ENCODE measurements around the gene ARID3B. TPM values are rescaled to one million over a fixed set of nuclear protein-coding genes. Genes with fewer than 3 reads are reported as not detected.

ARID3B gene
- total RNA-seq, 4 donors from 2014 or later = 3.6 to 6.8 (median 6.7) TPM

GRCh38 chr15:74620636-74621545, 79.9 kb downstream of the ARID3B start:
- 71% methylated on average over 8 of the region's 23 CpGs for WGBS
- H3K4me3 ChIP-seq = no peak overlapping the region
- H3K9me3 ChIP-seq = no peaks in the 10 kb centered on the region
- intact Hi-C loops (cut with DNase I) = no loop called here
- peaks cover 69 to 75% (median 73%) of the 10 kb centered on the region in 4 donors for H3K36me3 ChIP-seq
- H3K27ac ChIP-seq (replicated peaks in 1 of 4) = no peak overlapping the region
- H3K4me1 ChIP-seq = peaks cover 45 to 60% (median 52%) of the 10 kb centered on the region in 4 donors
- no peaks in the 10 kb centered on the region for H3K27me3 ChIP-seq
- TF ChIP-seq POLR2AphosphoS5 (IDR thresholded peaks at IDR 0.05) (peak in 1 of 2 donors; percentile 8), EP300 (IDR thresholded peaks at IDR 0.05) (no peak), POLR2A (IDR thresholded peaks at IDR 0.05; ENCODE audit: low read depth) (no peak), CTCF (IDR thresholded peaks at IDR 0.05) (peak; percentile 47 to 65 (median 49))
- no peak for DNase-seq (ENCODE audit: extremely low spot score)

- Histone ChIP-seq H3K36me3 (peaks cover 75 to 82% (median 79%) of the 10 kb centered on the region in 4 donors), H3K4me1 (peaks cover 42 to 55% (median 49%) of the 10 kb centered on the region in 4 donors), H3K27me3 (no peaks in the 10 kb centered on the region), H3K27ac (replicated peaks in 1 of 4) (no peak overlapping the region), H3K4me3 (no peak overlapping the region), H3K9me3 (no peaks in the 10 kb centered on the region)
- intact Hi-C loops (cut with DNase I) = no loop called here
- TF ChIP-seq POLR2A (IDR thresholded peaks at IDR 0.05; ENCODE audit: low read depth) = no peak
- TF ChIP-seq EP300 (IDR thresholded peaks at IDR 0.05) = no peak
- WGBS = 93% methylated on average over 10 of the region's 16 CpGs
- no peak for DNase-seq (ENCODE audit: extremely low spot score)
These were observed 80.5 kb downstream of the ARID3B start for GRCh38 chr15:74621546-74621920.

- no peaks in the 10 kb centered on the region for H3K27me3 ChIP-seq
- peaks cover 79 to 86% (median 83%) of the 10 kb centered on the region in 4 donors for H3K36me3 ChIP-seq
These were observed 80.9 kb downstream of the ARID3B start for GRCh38 chr15:74621936-74622335.

GRCh38 chr15:74622758-74623157, 81.7 kb downstream of the ARID3B start:
- Histone ChIP-seq H3K27ac (replicated peaks in 1 of 4) (no peak overlapping the region), H3K4me1 (peaks cover 30 to 43% (median 37%) of the 10 kb centered on the region in 4 donors), H3K27me3 (no peaks in the 10 kb centered on the region), H3K4me3 (no peak overlapping the region), H3K36me3 (peaks cover 87 to 94% (median 91%) of the 10 kb centered on the region in 4 donors), H3K9me3 (no peaks in the 10 kb centered on the region)
- no peak for DNase-seq (ENCODE audit: extremely low spot score)
- intact Hi-C loops (cut with DNase I) = no loop called here
- 100% methylated on average over 1 of the region's 3 CpGs for WGBS
- no peak for TF ChIP-seq POLR2AphosphoS5 (IDR thresholded peaks at IDR 0.05)
- TF ChIP-seq CTCF (IDR thresholded peaks at IDR 0.05) = no peak
- no peak for TF ChIP-seq POLR2A (IDR thresholded peaks at IDR 0.05; ENCODE audit: low read depth)
- TF ChIP-seq EP300 (IDR thresholded peaks at IDR 0.05) = no peak

More at GRCh38 chr15:74621936-74622335, 80.9 kb downstream of the ARID3B start:
- WGBS = 91% methylated on average over 21 of the region's 21 CpGs
- TF ChIP-seq POLR2A (IDR thresholded peaks at IDR 0.05; ENCODE audit: low read depth) = no peak
- TF ChIP-seq EP300 (IDR thresholded peaks at IDR 0.05) = no peak
- Histone ChIP-seq H3K4me1 (peaks cover 38 to 51% (median 45%) of the 10 kb centered on the region in 4 donors), H3K4me3 (no peak overlapping the region), H3K9me3 (no peaks in the 10 kb centered on the region), H3K27ac (replicated peaks in 1 of 4) (no peak overlapping the region)
- DNase-seq (ENCODE audit: extremely low spot score) = no peak
- intact Hi-C loops (cut with DNase I) = no loop called here

GRCh38 chr15:74624020-74624602, 83.1 kb downstream of the ARID3B start:
- Histone ChIP-seq H3K27me3 (no peaks in the 10 kb centered on the region), H3K4me1 (peaks cover 17 to 30% (median 23%) of the 10 kb centered on the region in 4 donors), H3K9me3 (no peaks in the 10 kb centered on the region), H3K27ac (replicated peaks in 1 of 4) (no peak overlapping the region), H3K36me3 (peaks cover 100% of the 10 kb centered on the region in 4 donors), H3K4me3 (no peak overlapping the region)
- DNase-seq (ENCODE audit: extremely low spot score) = no peak
- no peak for TF ChIP-seq POLR2A (IDR thresholded peaks at IDR 0.05; ENCODE audit: low read depth)
- no peak for TF ChIP-seq POLR2AphosphoS5 (IDR thresholded peaks at IDR 0.05)
- no peak for TF ChIP-seq CTCF (IDR thresholded peaks at IDR 0.05)
- no peak for TF ChIP-seq EP300 (IDR thresholded peaks at IDR 0.05)
- 73% methylated on average over 5 of the region's 7 CpGs for WGBS
- intact Hi-C loops (cut with DNase I) = no loop called here
